Psoas muscle (tissue), 8 donors: ENCODE measurements around the gene TBC1D21. TPM values are rescaled to one million over a fixed set of nuclear protein-coding genes. Genes with fewer than 3 reads are reported as not detected.

Experiments used
- ATAC-seq, 4 donors: fragments of 200-7000 bp; cut with Tn5 transposase; one replicate each; pipeline ENCODE4 v1.9.1; 2020; ENCODE audit warnings: moderate library complexity in 3 of 4, mild to moderate bottlenecking in 2 of 4
- DNase-seq, 2 donors: peaks; one replicate each; pipeline ENCODE4 v3.0.0-alpha.2; 2020
- H3K27ac ChIP-seq: fragments of 200-600 bp; one replicate; pipeline ENCODE4 v1.8.0; 2022
- H3K27me3 ChIP-seq, 3 donors: fragments of 200-600 bp in 1 of 3; one replicate each; pipeline versions ENCODE4 v1.6.1 to v1.8.0; 2013 to 2022; ENCODE audit warnings: low read length in 2 of 3, mild to moderate bottlenecking in 2 of 3, moderate library complexity in 1 of 3; ENCODE audit not compliant: insufficient read depth in 3 of 3
- H3K36me3 ChIP-seq, 2 donors: fragments of 200-600 bp in 1 of 2; one replicate each; pipeline versions ENCODE4 v1.6.1 to v1.8.0; 2013 to 2022; ENCODE audit warnings: low read depth in 1 of 2, mild to moderate bottlenecking in 1 of 2, moderate library complexity in 1 of 2; ENCODE audit not compliant: insufficient read depth in 1 of 2
- H3K4me1 ChIP-seq: fragments of 200-600 bp; one replicate; pipeline ENCODE4 v1.8.0; 2022
- H3K4me3 ChIP-seq: fragments of 200-600 bp; one replicate; pipeline ENCODE4 v1.8.0; 2022; ENCODE audit warnings: mild to moderate bottlenecking
- H3K9me3 ChIP-seq: fragments of 200-600 bp; one replicate; pipeline ENCODE4 v1.8.0; 2022
- WGBS, 3 donors: extraction: QIAGEN DNeasy Blood & Tissue Kit; methylation state at CpG; one replicate each; pipeline versions ENCODE4 v1.1.6 to v1.1.7; 2013; 5-methylcytosine and 5-hydroxymethylcytosine counted together
- intact Hi-C, 2 donors: fragments of 100-400 bp; cut with DNase I; formaldehyde crosslinking; loops; one replicate each; pipeline versions ENCODE4 v1.11.0 to v1.14.2; 2022
- polyA plus RNA-seq, 3 donors: library from polyadenylated mRNA; stranded (reverse); fragments of 200-250 nt; gene quantifications; one replicate each; pipeline ENCODE4 v1.2.3, GENCODE V29; 2013
- total RNA-seq, 4 donors: library from RNA; stranded (reverse); fragmentation: NEBNext Ultra II Directional in 2 of 4; extraction: Animal tissue kit (Norgen Biotek cat#: 25700) in 2 of 4; gene quantifications; one replicate each; pipeline versions ENCODE4 v1.2.1 to v1.2.4, GENCODE V29; 2021 to 2023
- TF ChIP-seq, protein P1 (sequence below): fragments of 200-600 bp; IDR thresholded peaks from one replicate; pipeline ENCODE4 v1.8.0; 2022; ENCODE audit warnings: antibody characterized with exemption
- donor health status: healthy with polysubstance abuse.
- donor health status: DM: no; HTN: no; CAD: no; lungs with moderate emphysema.
- donor health status: Bipolar disorder and iron deficiency.
- donor health status: healthy.
- donor health status: DM: yes; HTN: yes; CAD: no.
- donor health status: DM: no; HTN: no; CAD: no.
- donor health status: DM: no; HTN: no; CAD: no.
- donor health status: DM: yes; HTN: yes; CAD: no.

The TBC1D21 gene
- total and polyA plus RNA-seq, 7 donors: not detected

DNA sequence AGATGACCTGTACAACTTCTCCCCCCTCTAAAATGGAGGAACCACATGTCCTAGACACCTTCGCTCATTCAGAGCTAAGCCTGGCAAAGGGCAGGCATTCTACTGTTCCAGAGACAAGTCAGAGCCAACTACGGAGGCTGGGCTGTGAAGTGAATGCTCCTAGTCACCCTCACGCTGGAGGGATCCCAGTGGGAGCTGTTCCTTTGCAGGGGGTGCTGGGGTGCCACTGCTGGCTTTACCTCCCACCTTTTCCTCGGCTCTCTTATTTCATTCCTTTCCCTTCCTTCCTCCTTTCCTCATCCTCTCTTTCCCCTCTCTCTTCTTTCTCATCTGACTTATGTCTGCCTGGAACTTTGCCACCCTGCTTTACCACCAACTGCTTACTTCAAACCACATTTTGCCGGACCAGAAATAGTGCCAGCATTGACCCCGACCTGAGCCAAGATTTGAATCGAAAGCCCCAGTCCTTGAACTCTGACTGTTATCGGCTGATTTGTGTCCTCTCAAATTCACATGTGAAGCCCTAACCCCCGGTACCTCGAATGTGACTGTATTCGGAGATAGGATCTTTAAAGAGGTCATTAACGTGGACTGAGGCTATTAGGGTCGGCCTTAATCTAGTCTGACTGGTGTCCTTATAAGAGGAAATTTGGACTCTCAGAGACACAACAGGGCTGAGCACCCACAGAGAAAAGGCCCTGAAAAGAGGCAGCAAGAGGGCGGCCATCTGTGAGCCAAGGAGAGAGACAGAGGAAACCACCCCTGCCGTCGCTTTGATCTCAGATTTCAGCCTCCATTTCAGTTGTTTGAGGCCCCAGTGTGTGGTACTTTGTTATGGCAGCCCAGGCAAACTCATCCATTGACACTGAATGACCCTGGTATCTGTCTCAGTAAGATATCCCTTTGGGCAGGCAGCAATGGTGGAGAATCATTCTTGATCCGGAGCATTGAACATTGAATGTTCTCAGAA lies 31.3 kb upstream of the TBC1D21 start:
- Histone ChIP-seq H3K36me3 (no peaks in the 10 kb centered on the region), H3K27ac (no peak overlapping the region), H3K27me3 (peaks cover 0 to 12% (median 0%) of the 10 kb centered on the region in 3 donors), H3K4me1 (peaks cover 9% of the 10 kb centered on the region), H3K9me3 (no peaks in the 10 kb centered on the region), H3K4me3 (no peak overlapping the region)
- TF ChIP-seq, protein P1, sequence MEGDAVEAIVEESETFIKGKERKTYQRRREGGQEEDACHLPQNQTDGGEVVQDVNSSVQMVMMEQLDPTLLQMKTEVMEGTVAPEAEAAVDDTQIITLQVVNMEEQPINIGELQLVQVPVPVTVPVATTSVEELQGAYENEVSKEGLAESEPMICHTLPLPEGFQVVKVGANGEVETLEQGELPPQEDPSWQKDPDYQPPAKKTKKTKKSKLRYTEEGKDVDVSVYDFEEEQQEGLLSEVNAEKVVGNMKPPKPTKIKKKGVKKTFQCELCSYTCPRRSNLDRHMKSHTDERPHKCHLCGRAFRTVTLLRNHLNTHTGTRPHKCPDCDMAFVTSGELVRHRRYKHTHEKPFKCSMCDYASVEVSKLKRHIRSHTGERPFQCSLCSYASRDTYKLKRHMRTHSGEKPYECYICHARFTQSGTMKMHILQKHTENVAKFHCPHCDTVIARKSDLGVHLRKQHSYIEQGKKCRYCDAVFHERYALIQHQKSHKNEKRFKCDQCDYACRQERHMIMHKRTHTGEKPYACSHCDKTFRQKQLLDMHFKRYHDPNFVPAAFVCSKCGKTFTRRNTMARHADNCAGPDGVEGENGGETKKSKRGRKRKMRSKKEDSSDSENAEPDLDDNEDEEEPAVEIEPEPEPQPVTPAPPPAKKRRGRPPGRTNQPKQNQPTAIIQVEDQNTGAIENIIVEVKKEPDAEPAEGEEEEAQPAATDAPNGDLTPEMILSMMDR: no peak
- DNase-seq (no peak), ATAC-seq (no peak)
- intact Hi-C loops: no loop called here
- 48 to 52% (median 52%) methylated on average over 17 of the region's 17 CpGs for WGBS, 3 donors

DNA sequence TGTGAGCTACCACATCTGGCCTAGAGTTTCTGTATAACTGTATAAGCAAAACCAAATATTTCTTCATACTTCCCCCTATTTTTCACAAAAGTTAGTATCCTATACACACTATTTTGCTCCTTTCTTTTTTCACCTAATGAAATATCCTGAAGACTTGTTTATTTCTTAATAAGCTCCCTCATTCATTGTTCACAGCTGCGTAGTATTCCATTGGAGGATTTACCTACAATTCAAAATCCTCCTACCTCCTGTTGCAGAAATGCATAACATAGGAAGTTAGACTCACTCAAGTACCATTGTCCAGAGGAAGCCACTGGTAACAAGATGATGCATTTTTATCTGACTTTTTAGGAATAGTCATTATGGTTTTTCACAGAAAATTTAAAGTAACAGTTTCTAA lies 29.6 kb upstream of the TBC1D21 start:
- intact Hi-C loops: no loop called here
- Histone ChIP-seq H3K9me3 (no peaks in the 10 kb centered on the region), H3K4me1 (peaks cover under 1% of the 10 kb centered on the region), H3K4me3 (no peak overlapping the region), H3K27me3 (peaks cover 0 to 12% (median 0%) of the 10 kb centered on the region in 3 donors), H3K36me3 (no peaks in the 10 kb centered on the region), H3K27ac (no peak overlapping the region)
- WGBS, 3 donors: 97 to 100% (median 98%) methylated on average over 1 of the region's 1 CpG
- TF ChIP-seq, protein P1: no peak
- ATAC-seq (no peak), DNase-seq (no peak)

DNA sequence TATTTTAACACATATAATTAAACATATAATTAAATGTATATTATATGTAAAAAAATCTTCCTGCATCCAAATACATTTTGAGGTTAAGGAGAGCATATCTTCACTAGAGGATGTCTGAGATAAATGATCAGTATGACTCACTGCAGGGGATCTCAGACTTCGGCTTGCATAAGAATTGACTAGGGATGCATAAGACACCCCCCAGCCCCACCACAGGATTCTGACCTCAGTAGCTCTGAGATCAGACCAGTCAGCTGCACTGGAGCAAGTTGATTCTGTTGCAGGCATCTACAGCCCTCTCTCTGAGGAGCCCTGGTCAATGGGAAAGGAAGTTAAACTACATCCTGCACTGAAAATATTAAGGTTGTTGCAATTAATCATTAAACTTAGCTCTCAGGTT lies 29.0 kb upstream of the TBC1D21 start:
- Histone ChIP-seq H3K36me3 (no peaks in the 10 kb centered on the region), H3K4me3 (no peak overlapping the region), H3K4me1 (no peaks in the 10 kb centered on the region), H3K27ac (no peak overlapping the region), H3K9me3 (no peaks in the 10 kb centered on the region), H3K27me3 (peaks cover 0 to 12% (median 0%) of the 10 kb centered on the region in 3 donors)
- ATAC-seq (no peak), DNase-seq (no peak)
- TF ChIP-seq, protein P1: no peak
- WGBS, 3 donors: 66 to 82% (median 80%) methylated on average over 1 of the region's 1 CpG
- intact Hi-C loops: no loop called here

DNA sequence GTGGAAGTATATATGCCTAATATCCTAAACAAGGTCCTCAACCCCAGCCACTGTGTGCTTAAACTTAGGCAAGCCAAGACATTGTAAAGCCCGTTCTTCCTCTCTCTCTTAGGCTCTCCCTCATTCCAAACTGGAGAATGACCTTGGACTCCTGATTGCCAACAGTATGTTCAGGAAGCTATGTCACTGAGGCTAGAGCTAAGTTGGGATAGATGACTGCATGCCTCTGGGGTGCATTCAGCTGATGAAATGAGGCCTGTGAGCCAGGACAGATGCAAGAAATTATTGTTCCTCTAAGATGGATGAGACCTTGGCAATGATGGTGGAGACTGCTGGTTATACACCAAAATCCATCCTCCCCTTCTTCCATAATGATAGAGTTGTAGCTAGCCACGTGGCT lies 27.9 kb upstream of the TBC1D21 start:
- TF ChIP-seq, protein P1: no peak
- intact Hi-C loops: no loop called here
- Histone ChIP-seq H3K4me3 (no peak overlapping the region), H3K4me1 (no peaks in the 10 kb centered on the region), H3K36me3 (no peaks in the 10 kb centered on the region), H3K27ac (no peak overlapping the region), H3K9me3 (no peaks in the 10 kb centered on the region), H3K27me3 (peaks cover 0 to 12% (median 0%) of the 10 kb centered on the region in 3 donors)
- WGBS, 3 donors: 32 to 60% (median 47%) methylated on average over 2 of the region's 2 CpGs
- no peak for DNase-seq
- ATAC-seq: peak; percentile 85 to 96 (median 91)
